ENCODE measurements around the gene RBM6. TPM values are rescaled to one million over a fixed set of nuclear protein-coding genes. Genes with fewer than 3 reads are reported as not detected.
"Not testable (repeated sequence)": the region's sequence is repeated elsewhere in the genome, so short reads cannot be mapped to it uniquely, and the experiment has no call there.

RBM6 gene
- total RNA-seq, 4 donors from 2014 or later, result 113 to 148 (median 129) TPM

- no peaks in the 10 kb centered on the region for H3K27me3 ChIP-seq
- peaks cover 7 to 11% of the 10 kb centered on the region in 2 donors for H3K4me1 ChIP-seq
- no peak for DNase-seq
- peak overlapping the region; percentile 9 to 13 (median 11) for H3K27ac ChIP-seq
- H3K9me3 ChIP-seq, result no peaks in the 10 kb centered on the region
- intact Hi-C loops (cut with DNase I), result no loop called here
- WGBS, 2 donors, result 5 to 7% methylated on average over 1 of the region's 1 CpG
- no peaks in the 10 kb centered on the region for H3K36me3 ChIP-seq
- H3K4me3 ChIP-seq (replicated peaks in 1 of 3), result no peak overlapping the region
- no peak for TF ChIP-seq CTCF (IDR thresholded peaks at IDR 0.05)
- TF ChIP-seq POLR2A (IDR thresholded peaks at IDR 0.05), result no peak
Observed at GRCh38 chr3:50028346-50028745, 88.4 kb downstream of the RBM6 start.

- WGBS, 2 donors, result 95 to 97% methylated on average over 5 of the region's 5 CpGs
Observed at GRCh38 chr3:50031201-50031600, 91.3 kb downstream of the RBM6 start.

GRCh38 chr3:50044976-50045375 lies 105.0 kb downstream of the RBM6 start:
- WGBS, 2 donors, result 91 to 100% methylated on average over 1 of the region's 1 CpG
- intact Hi-C loops (cut with DNase I), result no loop called here
- Histone ChIP-seq H3K9me3 (no peaks in the 10 kb centered on the region), H3K4me1 (peaks cover 0 to 9% of the 10 kb centered on the region in 2 donors), H3K27me3 (no peaks in the 10 kb centered on the region), H3K4me3 (replicated peaks in 1 of 3) (no peak overlapping the region), H3K27ac (no peak overlapping the region), H3K36me3 (peaks cover 8 to 9% of the 10 kb centered on the region in 2 donors)
- DNase-seq, result no peak
- TF ChIP-seq CTCF (IDR thresholded peaks at IDR 0.05), result no peak

More at GRCh38 chr3:50031201-50031600, 91.3 kb downstream of the RBM6 start:
- H3K4me3 ChIP-seq (replicated peaks in 1 of 3); H3K27me3 ChIP-seq; H3K9me3 ChIP-seq; H3K36me3 ChIP-seq; DNase-seq; intact Hi-C loops (cut with DNase I); H3K27ac ChIP-seq: not testable (repeated sequence)
- H3K4me1 ChIP-seq, result peaks cover 14 to 24% of the 10 kb centered on the region in 2 donors

- Histone ChIP-seq H3K4me1 (peaks cover 0 to 4% of the 10 kb centered on the region in 2 donors), H3K27me3 (no peaks in the 10 kb centered on the region), H3K27ac (no peak overlapping the region), H3K4me3 (replicated peaks in 1 of 3) (no peak overlapping the region), H3K9me3 (no peaks in the 10 kb centered on the region), H3K36me3 (peaks cover 8 to 9% of the 10 kb centered on the region in 2 donors)
- DNase-seq, result no peak
- intact Hi-C loops (cut with DNase I), result no loop called here
- 93 to 99% methylated on average over 4 of the region's 4 CpGs for WGBS, 2 donors
- TF ChIP-seq CTCF (IDR thresholded peaks at IDR 0.05) (no peak), POLR2A (IDR thresholded peaks at IDR 0.05) (no peak)
Observed at GRCh38 chr3:50047426-50047825, 107.5 kb downstream of the RBM6 start.

GRCh38 chr3:50050361-50050760 lies 110.4 kb downstream of the RBM6 start:
- Histone ChIP-seq H3K27me3 (no peaks in the 10 kb centered on the region), H3K9me3 (no peaks in the 10 kb centered on the region), H3K4me3 (replicated peaks in 1 of 3) (no peak overlapping the region), H3K4me1 (peaks cover 0 to 4% of the 10 kb centered on the region in 2 donors), H3K36me3 (peaks cover 8 to 20% of the 10 kb centered on the region in 2 donors), H3K27ac (no peak overlapping the region)
- intact Hi-C loops (cut with DNase I), result no loop called here
- TF ChIP-seq CTCF (IDR thresholded peaks at IDR 0.05), result no peak
- TF ChIP-seq POLR2A (IDR thresholded peaks at IDR 0.05), result no peak
- no peak for DNase-seq

- peaks cover 34 to 36% of the 10 kb centered on the region in 2 donors for H3K36me3 ChIP-seq
- 91 to 96% methylated on average over 6 of the region's 6 CpGs for WGBS, 2 donors
- TF ChIP-seq CTCF (IDR thresholded peaks at IDR 0.05) (no peak), POLR2A (IDR thresholded peaks at IDR 0.05) (no peak)
- no peaks in the 10 kb centered on the region for H3K4me1 ChIP-seq
- no peaks in the 10 kb centered on the region for H3K27me3 ChIP-seq
- no peaks in the 10 kb centered on the region for H3K9me3 ChIP-seq
- DNase-seq, result no peak
- H3K4me3 ChIP-seq (replicated peaks in 1 of 3), result no peak overlapping the region
- no peak overlapping the region for H3K27ac ChIP-seq
- intact Hi-C loops (cut with DNase I), result no loop called here
Observed at GRCh38 chr3:50057756-50058155, 117.8 kb downstream of the RBM6 start.

All from thyroid gland (tissue), 4 donors.